A673 (cell line): ENCODE results near the gene TMTC4.

Experiments
- EZH2 ChIP-seq: fragments of 200-600 bp; sonication (generic); IDR thresholded peaks from 2 replicates; pipeline ENCODE4 v1.6.1; 2017; ENCODE audit warnings: borderline replicate concordance, low read depth, mild to moderate bottlenecking, mixed read lengths, antibody characterized with exemption, low read length; ENCODE audit not compliant: poor library complexity, severe bottlenecking
- TF ChIP-seq, protein P1 (sequence below): fragments of 300-800, 200-600 bp; sonication (generic); conservative IDR thresholded peaks from 2 replicates; pipeline ENCODE4 v1.5.1; 2017; ENCODE audit warnings: low read depth, mild to moderate bottlenecking, antibody characterized with exemption, low read length, moderate library complexity, mixed read lengths

DNA sequence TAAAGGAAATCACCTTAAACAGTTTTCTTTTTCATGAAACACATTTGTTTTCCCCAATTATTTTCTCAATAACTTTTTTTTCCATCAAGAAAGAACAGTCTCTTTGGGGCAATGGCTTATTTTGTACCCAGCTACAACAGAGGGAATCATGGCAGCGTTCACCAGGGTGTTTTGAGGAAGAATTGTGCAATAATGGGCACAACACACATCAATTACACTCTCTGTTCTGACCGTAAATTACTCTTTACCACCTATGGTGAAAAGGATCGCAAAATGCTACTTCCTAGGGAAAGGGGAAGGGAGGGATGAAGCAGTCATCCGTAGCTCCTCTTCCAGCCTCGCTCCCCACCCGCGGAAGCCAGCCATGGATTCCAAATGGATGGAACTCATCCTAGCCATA is 38.6 kb downstream of the TMTC4 start:
- TF ChIP-seq, protein P1, sequence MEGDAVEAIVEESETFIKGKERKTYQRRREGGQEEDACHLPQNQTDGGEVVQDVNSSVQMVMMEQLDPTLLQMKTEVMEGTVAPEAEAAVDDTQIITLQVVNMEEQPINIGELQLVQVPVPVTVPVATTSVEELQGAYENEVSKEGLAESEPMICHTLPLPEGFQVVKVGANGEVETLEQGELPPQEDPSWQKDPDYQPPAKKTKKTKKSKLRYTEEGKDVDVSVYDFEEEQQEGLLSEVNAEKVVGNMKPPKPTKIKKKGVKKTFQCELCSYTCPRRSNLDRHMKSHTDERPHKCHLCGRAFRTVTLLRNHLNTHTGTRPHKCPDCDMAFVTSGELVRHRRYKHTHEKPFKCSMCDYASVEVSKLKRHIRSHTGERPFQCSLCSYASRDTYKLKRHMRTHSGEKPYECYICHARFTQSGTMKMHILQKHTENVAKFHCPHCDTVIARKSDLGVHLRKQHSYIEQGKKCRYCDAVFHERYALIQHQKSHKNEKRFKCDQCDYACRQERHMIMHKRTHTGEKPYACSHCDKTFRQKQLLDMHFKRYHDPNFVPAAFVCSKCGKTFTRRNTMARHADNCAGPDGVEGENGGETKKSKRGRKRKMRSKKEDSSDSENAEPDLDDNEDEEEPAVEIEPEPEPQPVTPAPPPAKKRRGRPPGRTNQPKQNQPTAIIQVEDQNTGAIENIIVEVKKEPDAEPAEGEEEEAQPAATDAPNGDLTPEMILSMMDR: no peak
- TF ChIP-seq EZH2: no peak
